ENCODE results near the gene YJEFN3.

DNA sequence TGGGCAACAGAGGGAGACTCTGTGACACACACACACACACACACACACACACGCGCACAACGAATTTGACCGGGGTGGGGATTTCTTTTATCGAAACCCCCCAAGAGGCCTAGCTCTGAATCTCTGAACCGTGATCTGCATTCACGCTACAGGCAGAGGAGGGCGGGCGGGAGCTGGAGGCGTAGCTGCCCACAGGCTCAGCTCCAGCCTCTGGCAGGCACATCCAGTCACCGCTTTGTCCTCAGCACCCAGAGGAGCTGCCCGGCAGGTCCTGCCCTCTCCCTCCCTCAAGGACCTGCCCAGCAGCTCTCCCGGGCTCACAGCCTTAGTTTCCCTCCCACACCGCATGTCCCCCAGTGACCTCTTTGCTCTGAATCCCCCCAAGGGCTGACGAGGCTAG lies 29.3 kb downstream of the YJEFN3 start:
- no peak for TF ChIP-seq EZH2 (IDR thresholded peaks at IDR 0.05; ENCODE audit: low read length)
- TF ChIP-seq, protein P1, sequence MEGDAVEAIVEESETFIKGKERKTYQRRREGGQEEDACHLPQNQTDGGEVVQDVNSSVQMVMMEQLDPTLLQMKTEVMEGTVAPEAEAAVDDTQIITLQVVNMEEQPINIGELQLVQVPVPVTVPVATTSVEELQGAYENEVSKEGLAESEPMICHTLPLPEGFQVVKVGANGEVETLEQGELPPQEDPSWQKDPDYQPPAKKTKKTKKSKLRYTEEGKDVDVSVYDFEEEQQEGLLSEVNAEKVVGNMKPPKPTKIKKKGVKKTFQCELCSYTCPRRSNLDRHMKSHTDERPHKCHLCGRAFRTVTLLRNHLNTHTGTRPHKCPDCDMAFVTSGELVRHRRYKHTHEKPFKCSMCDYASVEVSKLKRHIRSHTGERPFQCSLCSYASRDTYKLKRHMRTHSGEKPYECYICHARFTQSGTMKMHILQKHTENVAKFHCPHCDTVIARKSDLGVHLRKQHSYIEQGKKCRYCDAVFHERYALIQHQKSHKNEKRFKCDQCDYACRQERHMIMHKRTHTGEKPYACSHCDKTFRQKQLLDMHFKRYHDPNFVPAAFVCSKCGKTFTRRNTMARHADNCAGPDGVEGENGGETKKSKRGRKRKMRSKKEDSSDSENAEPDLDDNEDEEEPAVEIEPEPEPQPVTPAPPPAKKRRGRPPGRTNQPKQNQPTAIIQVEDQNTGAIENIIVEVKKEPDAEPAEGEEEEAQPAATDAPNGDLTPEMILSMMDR (optimal IDR thresholded peaks at IDR 0.05 in 1 of 3, IDR thresholded peaks at IDR 0.05 in 1 of 3, conservative IDR thresholded peaks at IDR 0.05 in 1 of 3; ENCODE audit: extremely low read depth in 1 of 3, insufficient read depth in 2 of 3, low read length in 3 of 3) = no peak
